Coronary artery (tissue), 2 donors: ENCODE data around the gene MSI2.

Experiments used
- DNase-seq: peaks from one replicate; pipeline ENCODE4 v3.0.0-alpha.2; 2017; ENCODE audit warnings: low spot score
- H3K27ac ChIP-seq, 2 donors: fragments of 200-600 bp; sonication (generic); one replicate each; pipeline ENCODE4 v1.5.1; 2016 to 2019
- H3K4me3 ChIP-seq: fragments of 200-600 bp; sonication (generic); 2 replicates; pipeline ENCODE4 v1.5.1; 2016; ENCODE audit warnings: mild to moderate bottlenecking, moderate library complexity
- CTCF ChIP-seq: fragments of 200-600 bp; sonication (generic); IDR thresholded peaks from one replicate; pipeline ENCODE4 v1.5.1; 2019; ENCODE audit warnings: antibody characterized with exemption

Gene MSI2

DNA sequence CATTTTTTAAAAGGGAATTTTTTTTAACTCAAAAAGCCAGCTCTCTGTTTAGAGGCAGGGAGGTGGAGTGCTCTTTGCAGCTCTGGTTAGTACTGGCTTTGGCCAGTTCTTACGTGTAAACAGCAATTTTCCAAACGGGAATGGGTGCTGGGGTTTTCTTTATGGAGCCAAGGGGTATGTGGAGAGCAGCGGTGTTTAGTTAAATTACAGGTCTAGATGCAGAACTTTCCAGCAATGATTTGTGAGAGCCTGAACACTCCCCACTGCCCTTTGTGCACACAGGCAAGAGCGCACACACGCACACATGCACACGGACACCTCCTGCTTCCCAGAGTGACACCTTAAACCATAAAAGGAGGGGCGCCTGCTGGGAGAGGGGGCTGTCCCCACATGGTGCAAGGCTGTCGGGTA lies 140.2 kb downstream of the MSI2 start:
- Histone ChIP-seq H3K27ac (no peak overlapping the region), H3K4me3 (no peak overlapping the region)
- DNase-seq, result no peak
- no peak for TF ChIP-seq CTCF

DNA sequence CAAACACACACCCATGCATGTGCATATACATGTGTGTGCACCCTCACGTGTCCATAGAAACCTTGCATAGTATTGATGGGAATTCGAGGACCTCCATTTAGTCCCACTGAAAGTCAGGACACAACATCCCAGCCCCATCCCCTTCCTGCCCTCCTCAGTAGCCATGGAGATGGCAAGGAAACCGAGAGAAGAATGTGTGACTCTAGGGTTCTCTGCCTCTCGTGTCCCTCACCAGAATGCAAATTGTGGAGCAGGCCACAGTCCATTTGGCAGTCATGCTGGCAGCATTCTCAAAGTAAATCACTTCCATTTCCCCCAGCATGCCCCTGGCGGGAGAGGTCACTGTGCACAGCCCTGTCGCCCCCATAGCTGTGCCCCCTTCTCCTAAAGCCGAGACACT lies 141.1 kb downstream of the MSI2 start:
- no peak overlapping the region for H3K27ac ChIP-seq
- no peak for TF ChIP-seq CTCF
- DNase-seq, result no peak
- no peak overlapping the region for H3K4me3 ChIP-seq

DNA sequence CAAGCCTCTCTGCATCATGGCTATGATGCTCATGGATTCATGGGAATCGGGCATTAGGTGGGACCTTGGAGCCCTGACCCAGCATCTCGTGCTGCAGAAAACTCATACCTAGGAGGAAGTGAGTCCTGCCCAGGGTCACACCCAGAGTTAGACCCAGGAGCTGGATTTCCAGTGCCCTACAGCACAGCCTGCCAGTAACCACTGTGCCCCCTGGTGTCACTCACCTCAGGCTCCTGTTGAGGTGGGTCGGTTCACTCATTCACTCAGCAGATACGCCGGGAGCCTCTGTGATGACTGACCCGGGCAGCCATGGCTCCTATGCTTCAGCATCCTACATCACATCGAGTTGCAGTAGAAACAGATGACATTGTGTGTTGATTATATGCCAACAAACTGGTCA lies 143.4 kb downstream of the MSI2 start:
- Histone ChIP-seq H3K4me3 (no peak overlapping the region), H3K27ac (no peak overlapping the region)
- no peak for TF ChIP-seq CTCF
- no peak for DNase-seq

DNA sequence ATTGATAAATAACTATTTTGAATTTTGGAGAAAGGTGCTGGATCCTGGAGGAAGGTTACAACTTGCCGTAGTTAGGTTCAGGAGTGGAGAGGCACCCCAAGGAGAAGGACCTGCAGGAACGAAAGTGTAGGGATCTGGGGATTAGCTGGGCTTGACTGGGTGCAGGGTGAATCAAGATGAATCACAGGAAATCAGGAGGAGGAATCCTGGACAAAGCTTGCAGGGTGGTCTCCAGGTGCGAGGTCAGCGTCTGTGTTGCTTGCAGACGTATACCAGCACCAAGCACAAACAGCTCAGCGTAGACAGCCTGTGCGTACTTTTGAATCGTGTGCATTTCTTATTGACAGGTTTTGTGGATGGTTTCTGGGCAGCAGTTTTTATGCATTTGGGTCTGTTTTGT lies 144.3 kb downstream of the MSI2 start:
- no peak overlapping the region for H3K4me3 ChIP-seq
- no peak overlapping the region for H3K27ac ChIP-seq
- TF ChIP-seq CTCF, result no peak
- no peak for DNase-seq

- no peak for DNase-seq
- H3K4me3 ChIP-seq, result no peak overlapping the region
- no peak for TF ChIP-seq CTCF
- H3K27ac ChIP-seq, result no peak overlapping the region
These were observed 145.5 kb downstream of the MSI2 start for GRCh38 chr17:57401556-57402488.

DNA sequence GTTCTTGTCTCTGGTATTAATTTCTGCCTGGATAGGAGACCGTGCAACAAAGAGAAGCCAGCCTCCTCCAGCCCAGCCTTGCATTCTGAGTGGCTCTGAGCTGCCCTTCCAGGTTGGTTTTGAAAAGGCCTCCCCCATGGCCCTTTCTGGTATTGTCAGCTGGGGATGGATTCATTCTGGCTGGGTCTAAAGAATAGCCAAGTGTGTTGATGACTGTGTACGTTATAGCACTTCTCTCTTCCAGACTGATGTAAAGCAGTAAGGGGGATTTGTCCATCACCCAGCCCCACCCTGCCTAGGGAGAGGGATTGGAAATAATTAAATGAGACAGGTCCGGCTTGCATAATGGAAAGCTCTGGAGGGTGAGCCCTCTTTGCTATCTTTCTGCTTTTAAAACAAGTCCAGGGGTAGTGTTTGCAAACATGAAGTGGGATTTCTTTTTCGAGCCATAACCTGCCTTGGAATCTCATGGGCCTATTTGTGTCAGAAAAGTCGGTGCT lies 146.4 kb downstream of the MSI2 start:
- H3K27ac ChIP-seq, result no peak overlapping the region
- no peak for TF ChIP-seq CTCF
- no peak for DNase-seq

GRCh38 chr17:57403236-57403635 lies 146.9 kb downstream of the MSI2 start:
- no peak overlapping the region for H3K27ac ChIP-seq
- no peak for TF ChIP-seq CTCF
- DNase-seq, result no peak
- H3K4me3 ChIP-seq, result no peak overlapping the region

More for the DNA sequence above, 146.4 kb downstream of the MSI2 start:
- no peak overlapping the region for H3K4me3 ChIP-seq
